K562 (cell line): ENCODE data around the gene COA6. TPM values are rescaled to one million over a fixed set of nuclear protein-coding genes. Genes with fewer than 3 reads are reported as not detected.

Source experiments
- ATAC-seq: fragments of 200-7000 bp; cut with Tn5 transposase; 3 replicates; pipeline ENCODE4 v1.9.1; 2020; ENCODE audit warnings: moderate library complexity
- BruUV-seq: library from RNA; stranded (reverse); fragments of 400-500 nt; replicated peaks from 2 replicates; lab custom pipeline; 2021; lab: Mats Ljungman, UMichigan
- CTCF ChIA-PET: fragments of 300-600 bp; formaldehyde crosslinking; extraction: SDS; loops from one replicate; lab custom pipeline; 2021; ENCODE audit warnings: low intra/inter-chr PET ratio; lab: Yijun Ruan, JAX
- POLR2A ChIA-PET: fragments of 300-600, 350-650 bp; sonication (Branson Sonifier 250); formaldehyde crosslinking; extraction: SDS; loops from one replicate; lab custom pipeline; 2021; ENCODE audit warnings: antibody characterized with exemption, inconsistent platforms; lab: Yijun Ruan, JAX
- DNase-seq, 4 experiments: peaks; one replicate each; pipeline versions ENCODE4 v3.0.0 to v3.0.0-alpha.2; 2011 to 2018; ENCODE audit warnings: low spot score in 3 of 4, mixed read lengths in 3 of 4; ENCODE audit errors: extremely low read depth in 1 of 4
- FAIRE-seq: peaks from 2 replicates; lab custom pipeline; 2011; peaks lifted over from hg19 to GRCh38; lab: Jason Lieb, UNC
- H2AFZ ChIP-seq: 2 replicates; pipeline ENCODE4 v1.6.0; 2011; ENCODE audit warnings: low read depth, low read length, control low read depth, inconsistent platforms
- H3K27ac ChIP-seq: fragments of 200-600 bp; 3 replicates; pipeline ENCODE4 v1.8.0; 2011; ENCODE audit warnings: low read depth, mild to moderate bottlenecking, control low read depth, inconsistent platforms, low read length, moderate library complexity, mixed read lengths; ENCODE audit errors: extremely low read depth
- H3K27me3 ChIP-seq, 2 experiments: fragments of 300-600 bp in 1 of 2; 2 replicates in 1 of 2; 3 replicates in 1 of 2; pipeline versions ENCODE4 v1.6.0 to v1.8.0; 2011; ENCODE audit warnings: inconsistent platforms in 2 of 2, low read length in 2 of 2, mild to moderate bottlenecking in 1 of 2, mixed read lengths in 1 of 2, moderate library complexity in 1 of 2; ENCODE audit not compliant: control insufficient read depth in 2 of 2, insufficient read depth in 2 of 2
- H3K36me3 ChIP-seq: fragments of 300-600 bp; 3 replicates; pipeline ENCODE4 v1.8.0; 2011; ENCODE audit warnings: mild to moderate bottlenecking, low read length, inconsistent platforms; ENCODE audit not compliant: control insufficient read depth, insufficient read depth
- H3K4me1 ChIP-seq, 2 experiments: fragments of 200-600 bp in 1 of 2; replicated peaks in 1 of 2; 2 replicates in 1 of 2; 3 replicates in 1 of 2; pipeline versions ENCODE4 v1.5.1 to v1.8.0; 2011; ENCODE audit warnings: inconsistent platforms in 2 of 2, low read length in 2 of 2, mild to moderate bottlenecking in 1 of 2, mixed read lengths in 1 of 2, moderate library complexity in 1 of 2; ENCODE audit not compliant: control insufficient read depth in 2 of 2, insufficient read depth in 2 of 2
- H3K4me2 ChIP-seq: 2 replicates; pipeline ENCODE4 v1.6.1; 2011; ENCODE audit warnings: low read length, control low read depth, inconsistent platforms, mixed read lengths; ENCODE audit not compliant: insufficient read depth
- H3K4me3 ChIP-seq: fragments of 200-600 bp; sonication (generic), shearing (Covaris generic); 2 replicates; pipeline ENCODE4 v1.5.1; 2016; ENCODE audit warnings: control low read depth, inconsistent platforms
- H3K79me2 ChIP-seq: fragments of 200-600 bp; 3 replicates; pipeline ENCODE4 v1.8.0; 2011; ENCODE audit warnings: low read length, inconsistent platforms; ENCODE audit not compliant: control insufficient read depth, insufficient read depth
- H3K9ac ChIP-seq, 2 experiments: 2 replicates each; pipeline versions ENCODE4 v1.6.0 to v1.6.1; 2011; ENCODE audit warnings: low read depth in 2 of 2, low read length in 2 of 2, control low read depth in 1 of 2, inconsistent platforms in 1 of 2, mild to moderate bottlenecking in 1 of 2, mixed read lengths in 1 of 2; ENCODE audit not compliant: insufficient read depth in 1 of 2
- H3K9me1 ChIP-seq: one replicate; pipeline ENCODE4 v1.6.0; 2011; ENCODE audit warnings: inconsistent platforms, mild to moderate bottlenecking, low read length, moderate library complexity; ENCODE audit not compliant: control insufficient read depth, insufficient read depth
- H3K9me3 ChIP-seq: replicated peaks from 2 replicates; pipeline ENCODE4 v1.5.1; 2011; ENCODE audit warnings: low read depth, low read length, inconsistent platforms; ENCODE audit not compliant: control insufficient read depth, insufficient read depth
- H4K20me1 ChIP-seq: replicated peaks from 2 replicates; pipeline ENCODE4 v1.6.1; 2011; ENCODE audit warnings: low read length, inconsistent platforms, mixed read lengths; ENCODE audit not compliant: control insufficient read depth, insufficient read depth
- CEBPG ChIP-seq, 3 experiments: fragments of 200-800 bp in 1 of 3; sonication (Bioruptor generic) in 1 of 3; sonication (generic) in 1 of 3; formaldehyde crosslinking in 1 of 3; IDR thresholded peaks in 2 of 3; conservative IDR thresholded peaks in 1 of 3; 2 replicates each; pipeline versions ENCODE4 v1.6.1 to v1.8.0; 2016 to 2022; ENCODE audit warnings: missing compliant biosample characterization in 2 of 3, missing genetic modification characterization in 2 of 3, mild to moderate bottlenecking in 1 of 3, missing genetic modification reagents in 1 of 3
- ELF1 ChIP-seq: fragments of 200-800 bp; sonication (Bioruptor generic); IDR thresholded peaks from 2 replicates; pipeline ENCODE4 v1.6.1; 2016; ENCODE audit warnings: missing genetic modification characterization, missing compliant biosample characterization
- ZC3H8 ChIP-seq: fragments of 450-650 bp; IDR thresholded peaks from 2 replicates; pipeline ENCODE4 v1.6.1; 2017
- ZNF175 ChIP-seq: fragments of 200-800 bp; sonication (Bioruptor generic); IDR thresholded peaks from 2 replicates; pipeline ENCODE4 v1.6.1; 2016; ENCODE audit warnings: low read depth, mild to moderate bottlenecking, missing genetic modification characterization, missing compliant biosample characterization
- WGBS: fragments of 100-300 bp; shearing (Covaris generic); methylation state at CpG from one replicate; pipeline ENCODE4 v1.1.6; 2016; ENCODE audit warnings: low coverage, mixed read lengths; ENCODE audit not compliant: insufficient coverage; ENCODE audit errors: missing lambda C conversion rate; 5-methylcytosine and 5-hydroxymethylcytosine counted together
- in situ Hi-C: fragments of 300-500 bp; cut with MboI; formaldehyde crosslinking; loops from 4 replicates; pipeline ENCODE4 v1.15.0; 2018; ENCODE audit warnings: inconsistent platforms, mixed read lengths
- intact Hi-C: fragments of 100-400 bp; cut with micrococcal nuclease; formaldehyde crosslinking; loops from 2 replicates; pipeline ENCODE4 v1.14.2; 2022
- polyA plus RNA-seq, 8 experiments: library from polyadenylated mRNA; depleted of rRNA in 4 of 8; stranded (reverse) in 5 of 8; unstranded in 3 of 8; fragments of >200 nt; fragmentation: Nextera tagmentation in 2 of 8; fragmentation: Illumina TruSeq in 1 of 8; extraction: Ambion mirVana in 2 of 8; extraction: Trizol in 1 of 8; gene quantifications; 2 replicates each; pipeline versions ENCODE4 v1.2.1 to v1.2.3, GENCODE V29; 2011 to 2014; ENCODE audit warnings: inconsistent platforms in 1 of 8, missing spikeins in 1 of 8
- total RNA-seq, 7 experiments: library from RNA; depleted of rRNA in 6 of 7; stranded (reverse); fragments of >200 nt in 6 of 7; fragmentation: Illumina TruSeq in 2 of 7; extraction: Trizol in 2 of 7; gene quantifications; 2 replicates each; pipeline versions ENCODE4 v1.2.1 to v1.2.3, GENCODE V29; 2011 to 2021; ENCODE audit warnings: low replicate concordance in 1 of 7
- TF ChIP-seq, protein P1 (sequence below): fragments of 150-350 bp; IDR thresholded peaks from 2 replicates; pipeline ENCODE4 v1.6.1; 2014; ENCODE audit warnings: low read depth, mild to moderate bottlenecking, low read length, borderline replicate concordance
- TF ChIP-seq, protein P2 (sequence below), 2 experiments: fragments of 450-650 bp; IDR thresholded peaks; 2 replicates each; pipeline ENCODE4 v1.6.1; 2016

The COA6 gene
- total and polyA plus RNA-seq, 9 of the 15 experiments (the other 6 are each of a cell fraction or from before 2014, with no cell fraction given) = 77.7 to 187 (median 134) TPM

DNA sequence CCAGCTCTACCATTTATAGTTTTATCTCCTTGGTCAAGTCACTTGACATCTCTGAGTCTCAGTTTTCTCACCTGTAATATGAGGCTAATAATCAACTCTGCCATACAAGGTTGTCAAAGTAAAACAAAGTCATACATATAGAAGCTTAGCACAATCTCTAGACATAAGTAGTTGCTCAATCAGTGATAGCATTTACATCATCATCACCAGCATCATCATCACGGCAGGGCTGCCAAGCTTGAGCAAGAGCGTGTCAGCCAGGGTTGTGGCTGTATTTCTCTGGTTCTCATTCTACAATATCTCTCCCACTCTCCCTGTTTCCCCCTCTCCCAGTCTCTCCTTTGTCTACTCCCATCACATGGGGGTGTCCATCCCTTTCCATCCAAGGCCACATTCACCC lies 41.7 kb upstream of the COA6 start (continued):
- TF ChIP-seq, protein P1, sequence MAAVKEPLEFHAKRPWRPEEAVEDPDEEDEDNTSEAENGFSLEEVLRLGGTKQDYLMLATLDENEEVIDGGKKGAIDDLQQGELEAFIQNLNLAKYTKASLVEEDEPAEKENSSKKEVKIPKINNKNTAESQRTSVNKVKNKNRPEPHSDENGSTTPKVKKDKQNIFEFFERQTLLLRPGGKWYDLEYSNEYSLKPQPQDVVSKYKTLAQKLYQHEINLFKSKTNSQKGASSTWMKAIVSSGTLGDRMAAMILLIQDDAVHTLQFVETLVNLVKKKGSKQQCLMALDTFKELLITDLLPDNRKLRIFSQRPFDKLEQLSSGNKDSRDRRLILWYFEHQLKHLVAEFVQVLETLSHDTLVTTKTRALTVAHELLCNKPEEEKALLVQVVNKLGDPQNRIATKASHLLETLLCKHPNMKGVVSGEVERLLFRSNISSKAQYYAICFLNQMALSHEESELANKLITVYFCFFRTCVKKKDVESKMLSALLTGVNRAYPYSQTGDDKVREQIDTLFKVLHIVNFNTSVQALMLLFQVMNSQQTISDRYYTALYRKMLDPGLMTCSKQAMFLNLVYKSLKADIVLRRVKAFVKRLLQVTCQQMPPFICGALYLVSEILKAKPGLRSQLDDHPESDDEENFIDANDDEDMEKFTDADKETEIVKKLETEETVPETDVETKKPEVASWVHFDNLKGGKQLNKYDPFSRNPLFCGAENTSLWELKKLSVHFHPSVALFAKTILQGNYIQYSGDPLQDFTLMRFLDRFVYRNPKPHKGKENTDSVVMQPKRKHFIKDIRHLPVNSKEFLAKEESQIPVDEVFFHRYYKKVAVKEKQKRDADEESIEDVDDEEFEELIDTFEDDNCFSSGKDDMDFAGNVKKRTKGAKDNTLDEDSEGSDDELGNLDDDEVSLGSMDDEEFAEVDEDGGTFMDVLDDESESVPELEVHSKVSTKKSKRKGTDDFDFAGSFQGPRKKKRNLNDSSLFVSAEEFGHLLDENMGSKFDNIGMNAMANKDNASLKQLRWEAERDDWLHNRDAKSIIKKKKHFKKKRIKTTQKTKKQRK = no peak
- TF ChIP-seq, protein P2, sequence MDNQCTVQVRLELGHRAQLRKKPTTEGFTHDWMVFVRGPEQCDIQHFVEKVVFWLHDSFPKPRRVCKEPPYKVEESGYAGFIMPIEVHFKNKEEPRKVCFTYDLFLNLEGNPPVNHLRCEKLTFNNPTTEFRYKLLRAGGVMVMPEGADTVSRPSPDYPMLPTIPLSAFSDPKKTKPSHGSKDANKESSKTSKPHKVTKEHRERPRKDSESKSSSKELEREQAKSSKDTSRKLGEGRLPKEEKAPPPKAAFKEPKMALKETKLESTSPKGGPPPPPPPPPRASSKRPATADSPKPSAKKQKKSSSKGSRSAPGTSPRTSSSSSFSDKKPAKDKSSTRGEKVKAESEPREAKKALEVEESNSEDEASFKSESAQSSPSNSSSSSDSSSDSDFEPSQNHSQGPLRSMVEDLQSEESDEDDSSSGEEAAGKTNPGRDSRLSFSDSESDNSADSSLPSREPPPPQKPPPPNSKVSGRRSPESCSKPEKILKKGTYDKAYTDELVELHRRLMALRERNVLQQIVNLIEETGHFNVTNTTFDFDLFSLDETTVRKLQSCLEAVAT (IDR thresholded peaks at IDR 0.05) = peak in 1 of 2 experiments; percentile 74; a peak in 1 of 4 replicates
- no peak for TF ChIP-seq CEBPG (CRISPR knock-in tag; IDR thresholded peaks at IDR 0.05)
- TF ChIP-seq CEBPG (tag; conservative IDR thresholded peaks at IDR 0.05 in 1 of 2, IDR thresholded peaks at IDR 0.05 in 1 of 2) = peak in 1 of 2 experiments; percentile 56; a peak in 1 of 4 replicates

DNA sequence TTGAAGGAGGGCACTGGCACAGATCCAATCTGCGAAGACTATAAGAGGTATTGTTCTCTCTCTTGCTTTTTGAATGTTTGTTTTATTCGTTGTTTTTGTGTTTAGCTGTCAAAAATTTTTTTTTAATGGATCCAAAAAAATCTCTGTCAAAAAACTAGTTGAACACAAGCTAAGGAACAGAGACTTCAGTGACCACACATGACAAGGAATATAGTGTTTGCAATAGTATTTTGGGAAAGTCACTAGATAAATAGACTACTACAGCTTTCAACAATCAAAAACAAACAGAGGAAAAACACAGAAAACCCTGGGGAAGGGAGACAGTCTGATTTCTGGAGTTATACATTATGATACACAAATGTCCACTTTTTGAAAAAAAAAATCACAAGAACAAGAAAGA lies 36.9 kb upstream of the COA6 start:
- CTCF ChIA-PET = interaction anchor here (0.5 kb wide), 1 partner anchor 9 kb away, joined by 4 read pairs; no protein-coding TSS in a partner anchor
- intact Hi-C loops (no loop called here), in situ Hi-C loops (no loop called here)
- BruUV-seq = no TSS peak
- no peak for ATAC-seq
- TF ChIP-seq ELF1 (tag) = no peak
- peak; percentile 97 for TF ChIP-seq ZNF175
- TF ChIP-seq ZC3H8 = no peak
- Histone ChIP-seq H2AFZ (no peak overlapping the region), H3K79me2 (no peaks in the 10 kb centered on the region), H3K27ac (no peak overlapping the region), H3K4me1 (no peaks in the 10 kb centered on the region), H3K9ac (no peak overlapping the region), H3K9me1 (no peaks in the 10 kb centered on the region), H3K9me3 (peaks cover 4% of the 10 kb centered on the region), H3K27me3 (no peaks in the 10 kb centered on the region), H3K4me2 (no peak overlapping the region), H3K36me3 (no peaks in the 10 kb centered on the region), H4K20me1 (no peaks in the 10 kb centered on the region), H3K4me3 (no peak overlapping the region)
- WGBS = 3% methylated on average over 2 of the region's 2 CpGs
- no peak for FAIRE-seq
- DNase-seq = no peak
- POLR2A ChIA-PET = interaction anchor here (1.2 kb wide), 1 partner anchor 9 kb away, joined by 3 read pairs; no protein-coding TSS in a partner anchor
